HPDE6-E6E7 (cell line): ENCODE measurements around the gene SLC12A7.
"Not testable (repeated sequence)": the region's sequence is repeated elsewhere in the genome, so short reads cannot be mapped to it uniquely, and the experiment has no call there.

ENCODE experiments used
- DNase-seq: peaks from one replicate; pipeline ENCODE4 v3.0.0; 2011; ENCODE audit warnings: missing footprints; ENCODE audit errors: extremely low spot score

SLC12A7 gene

DNA sequence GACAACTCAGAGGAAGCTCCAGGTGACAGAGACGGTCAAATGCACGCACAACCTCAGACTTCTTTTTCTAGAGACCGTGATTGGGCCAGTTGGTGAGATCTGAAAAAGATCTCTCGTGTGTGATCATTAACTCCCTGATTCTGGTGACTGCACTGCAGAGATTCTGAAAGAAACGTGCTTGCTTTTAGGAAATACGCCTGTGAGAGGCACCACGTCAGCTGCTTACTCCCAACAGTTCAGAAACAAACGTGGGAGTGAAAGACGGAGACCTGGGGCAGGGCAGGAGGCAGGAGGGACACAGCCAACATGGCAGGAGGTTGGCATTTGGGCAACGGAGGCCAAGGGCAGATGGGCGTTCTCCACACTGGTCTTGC lies 15.9 kb downstream of the SLC12A7 start:
- DNase-seq = no peak

DNA sequence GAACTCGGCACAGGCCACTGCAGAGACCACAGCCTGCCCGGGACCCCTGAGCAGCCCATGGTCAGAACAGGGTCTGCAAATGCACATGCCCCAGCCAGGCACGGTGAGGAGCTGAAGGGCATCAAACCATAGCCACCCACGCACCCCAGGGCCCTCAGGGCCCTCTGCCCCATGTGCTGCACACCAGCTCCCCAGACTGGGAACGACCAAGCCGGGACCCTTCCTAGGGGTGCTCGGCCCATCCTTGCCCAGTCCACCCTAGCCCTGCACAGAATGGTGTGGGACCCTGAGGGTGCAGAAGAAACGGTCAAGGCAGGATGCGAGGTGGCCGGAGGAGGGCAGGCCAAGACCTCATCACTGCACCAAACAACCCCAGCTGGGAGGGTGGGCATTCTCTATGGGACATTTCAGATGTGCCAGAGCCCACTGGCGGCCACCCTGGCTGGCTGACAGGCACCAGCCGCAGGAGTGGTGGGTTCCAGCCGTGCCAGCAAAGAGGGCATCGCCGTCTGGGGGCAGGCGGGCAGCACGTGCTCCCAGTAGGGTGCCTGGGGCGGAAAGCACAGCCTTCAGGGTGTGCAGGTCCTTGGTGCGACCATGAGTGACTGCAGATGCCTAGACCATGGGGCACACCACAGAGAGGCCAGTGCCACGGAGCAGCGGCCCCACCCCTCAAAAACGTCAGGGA lies 16.4 kb downstream of the SLC12A7 start:
- no peak for DNase-seq

DNA sequence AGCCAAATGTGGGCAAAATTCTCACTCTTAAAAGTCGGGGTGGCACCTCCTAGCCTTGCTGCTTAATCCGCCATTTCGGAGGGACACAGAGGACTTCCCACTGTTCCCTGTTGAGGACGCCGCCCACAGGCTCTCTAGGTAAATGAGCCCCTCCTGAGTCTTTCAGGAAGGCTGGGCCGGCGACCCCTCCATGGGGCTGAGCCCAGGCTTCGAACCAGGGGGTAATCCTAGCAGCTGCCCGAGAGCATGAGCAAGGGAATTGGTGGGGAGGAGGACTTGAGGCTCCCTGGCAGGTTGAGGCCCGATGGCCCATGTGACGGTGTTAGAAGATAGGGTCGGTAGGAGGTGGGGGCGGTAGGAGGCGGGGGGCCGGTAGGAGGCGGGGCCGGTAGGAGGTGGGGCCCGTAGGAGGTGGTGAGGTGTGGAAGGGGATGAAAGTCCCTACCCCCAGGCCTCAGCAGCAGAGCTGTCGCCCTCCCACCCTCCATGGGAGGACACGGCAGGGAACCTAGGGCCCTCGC lies 17.1 kb downstream of the SLC12A7 start:
- DNase-seq = no peak

DNA sequence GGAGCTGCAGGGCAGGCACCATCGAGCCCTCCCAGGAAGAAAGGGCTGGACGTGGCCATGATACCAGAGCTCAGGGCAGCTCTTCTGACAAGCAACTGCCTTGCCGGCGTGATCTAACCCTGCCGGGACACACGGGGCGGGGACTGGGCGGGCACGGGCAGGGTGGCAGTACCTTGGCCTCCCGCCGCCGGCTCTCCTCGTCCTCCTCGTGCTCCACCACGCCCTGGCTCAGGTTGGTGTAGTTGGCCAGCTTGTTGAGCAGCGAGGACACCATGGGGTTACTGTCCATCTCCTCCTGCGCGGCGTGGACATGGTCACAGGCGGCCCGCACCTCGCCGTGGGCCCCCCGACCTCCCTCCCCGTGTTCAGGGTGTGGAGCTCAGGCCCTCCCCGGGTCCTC lies 18.5 kb downstream of the SLC12A7 start:
- no peak for DNase-seq

DNA sequence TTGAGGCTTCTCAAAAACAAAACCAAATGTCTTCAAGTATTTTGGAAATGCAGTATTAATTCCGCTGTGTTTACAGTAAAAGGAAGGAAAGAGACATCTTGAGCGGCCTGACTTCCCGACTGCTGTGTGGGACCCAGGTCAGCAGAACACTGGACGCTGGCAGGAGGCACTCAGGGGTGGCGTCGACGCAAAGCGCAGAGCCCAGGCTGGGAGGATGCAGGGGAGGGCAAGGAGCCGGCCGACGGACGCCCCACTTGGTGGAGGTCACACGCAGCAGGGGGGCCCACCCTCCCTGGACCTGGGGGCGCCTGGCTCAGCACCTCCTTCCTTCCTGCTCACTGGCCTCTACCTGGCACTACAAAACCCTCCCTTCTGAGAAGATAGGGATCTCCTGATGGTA lies 19.7 kb downstream of the SLC12A7 start:
- DNase-seq = no peak

DNA sequence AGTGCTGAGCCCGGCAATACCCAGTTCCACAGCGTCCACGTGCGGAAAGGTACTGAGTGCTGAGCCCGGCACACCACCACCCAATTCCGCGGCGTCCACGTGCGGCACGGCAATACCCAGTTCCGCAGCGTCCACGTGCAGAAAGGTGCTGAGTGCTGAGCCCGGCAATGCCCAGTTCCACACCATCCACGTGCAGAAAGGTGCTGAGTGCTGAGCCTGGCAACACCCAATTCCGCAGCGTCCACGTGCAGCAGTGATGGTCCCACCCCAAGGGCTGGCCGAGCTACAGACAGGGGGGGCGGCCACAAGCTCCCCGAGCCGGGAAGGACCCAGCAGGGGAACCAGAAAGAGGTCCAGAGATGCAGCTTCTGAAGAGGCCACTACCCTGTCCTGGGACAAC lies 20.2 kb downstream of the SLC12A7 start:
- DNase-seq = no peak

DNA sequence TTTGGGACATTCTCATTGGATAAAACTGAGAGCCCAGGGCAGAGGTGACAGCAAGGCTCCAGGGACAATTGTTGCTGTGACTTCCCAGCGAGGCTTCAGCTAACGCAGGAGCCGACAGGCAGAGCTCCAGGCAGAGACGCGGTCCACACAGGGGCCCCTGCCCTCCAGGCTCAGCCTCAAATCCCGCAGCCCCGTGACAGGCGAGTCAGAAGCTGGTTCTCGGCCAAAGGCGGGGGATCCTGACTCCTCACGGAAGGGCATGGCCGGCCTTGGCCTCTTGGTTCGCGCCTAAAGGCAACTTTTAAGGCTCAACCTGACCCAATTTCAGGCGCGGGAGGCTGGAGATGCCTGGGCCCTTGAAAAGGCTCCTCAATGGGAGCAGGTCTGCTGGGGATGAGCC lies 21.3 kb downstream of the SLC12A7 start:
- DNase-seq = no peak

DNA sequence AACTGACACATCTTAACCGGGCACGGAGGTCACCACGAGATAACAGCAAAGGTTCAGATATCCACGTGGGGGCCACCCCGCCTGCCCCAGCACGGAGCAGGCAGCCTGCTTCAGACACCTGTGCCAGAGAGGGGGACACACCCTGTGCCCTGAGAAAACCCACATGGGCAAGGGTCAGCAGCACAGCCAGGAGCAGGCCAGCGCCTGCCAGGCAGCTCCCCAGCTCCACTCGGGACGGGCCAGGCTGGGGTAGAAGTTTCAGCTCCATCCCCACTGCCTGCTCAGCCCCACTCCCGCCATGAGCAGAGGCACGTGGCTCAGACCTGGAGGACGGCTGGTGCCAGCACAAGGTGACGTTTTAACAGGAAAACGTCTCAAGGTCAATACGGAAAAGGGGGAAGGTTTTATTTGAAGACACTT lies 22.2 kb downstream of the SLC12A7 start:
- no peak for DNase-seq

DNA sequence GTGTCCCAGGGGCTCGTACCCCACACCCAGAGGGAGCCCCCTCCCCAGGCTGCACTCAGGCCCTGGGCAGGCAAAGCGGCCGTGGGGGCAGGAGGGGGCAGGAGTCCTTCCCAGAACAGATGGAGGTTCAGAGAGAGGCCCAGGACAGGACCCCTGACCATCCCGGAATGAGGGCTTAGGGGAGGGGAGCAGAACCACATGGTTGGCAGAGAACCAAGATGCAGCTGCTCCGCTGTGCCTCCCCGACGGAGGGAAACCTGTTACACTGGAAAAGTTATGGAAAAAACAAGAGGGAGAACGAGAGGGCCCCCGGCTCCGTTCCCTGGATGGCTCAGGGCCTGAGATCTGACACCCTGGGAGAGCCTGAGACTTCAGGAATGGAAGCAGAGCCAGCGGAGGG lies 22.7 kb downstream of the SLC12A7 start:
- no peak for DNase-seq

DNA sequence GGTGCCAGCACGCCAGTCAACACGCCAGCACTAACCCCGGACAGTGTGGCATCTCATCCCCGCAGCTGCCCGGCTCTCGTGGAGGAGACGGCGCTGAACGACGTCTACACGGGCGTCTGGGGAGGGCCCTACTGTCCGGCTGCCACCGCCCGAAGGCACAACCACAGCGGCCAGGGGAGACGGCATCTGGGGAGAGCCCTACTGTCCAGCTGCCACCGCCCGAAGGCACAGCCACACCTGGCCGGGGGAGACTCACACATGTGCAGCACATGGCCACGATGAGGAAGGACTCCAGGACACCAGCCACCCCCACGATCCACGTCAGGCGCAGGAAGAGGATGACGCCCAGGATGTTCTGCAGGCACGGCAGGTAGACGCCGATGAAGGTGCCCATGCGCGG lies 23.1 kb downstream of the SLC12A7 start:
- no peak for DNase-seq

DNA sequence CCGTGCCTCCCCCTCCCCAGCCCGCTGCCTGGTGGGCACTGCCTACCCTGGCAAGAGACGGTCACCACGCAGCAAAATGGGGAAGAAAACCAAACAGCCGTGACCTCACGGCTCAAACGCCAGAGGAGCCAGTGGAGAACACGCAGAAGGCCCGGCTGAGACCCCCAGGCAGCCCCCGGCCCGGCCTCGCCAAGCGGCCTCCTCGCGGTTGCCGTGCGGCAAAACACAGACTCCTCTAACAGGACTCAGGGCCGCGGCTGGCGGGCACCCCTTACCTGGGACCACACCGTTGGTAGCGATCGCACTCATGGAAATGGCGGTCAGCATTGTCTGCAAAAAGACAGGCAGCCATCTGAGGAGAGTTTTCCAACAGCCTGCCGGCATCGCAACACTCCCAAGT lies 23.8 kb downstream of the SLC12A7 start:
- no peak for DNase-seq

DNA sequence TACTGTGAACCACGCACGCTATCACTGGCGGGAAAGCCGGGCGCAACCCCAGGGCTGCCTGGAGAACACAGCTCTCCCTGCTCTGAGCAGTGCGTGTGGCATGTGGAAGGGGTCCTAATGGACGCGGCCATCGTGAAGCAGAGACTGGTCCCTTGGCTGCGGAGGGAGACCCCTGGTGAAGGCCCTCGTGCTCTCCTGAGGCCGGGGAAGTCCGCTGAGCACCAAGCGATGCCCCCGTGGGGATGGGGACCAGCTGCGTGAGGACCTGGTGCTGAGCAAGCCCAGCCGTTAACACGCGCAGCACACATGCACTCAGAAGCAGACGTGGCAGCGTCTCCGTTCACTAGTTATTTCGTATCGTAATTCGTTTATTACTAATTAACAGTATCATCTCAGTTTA lies 24.4 kb downstream of the SLC12A7 start:
- DNase-seq = no peak

DNA sequence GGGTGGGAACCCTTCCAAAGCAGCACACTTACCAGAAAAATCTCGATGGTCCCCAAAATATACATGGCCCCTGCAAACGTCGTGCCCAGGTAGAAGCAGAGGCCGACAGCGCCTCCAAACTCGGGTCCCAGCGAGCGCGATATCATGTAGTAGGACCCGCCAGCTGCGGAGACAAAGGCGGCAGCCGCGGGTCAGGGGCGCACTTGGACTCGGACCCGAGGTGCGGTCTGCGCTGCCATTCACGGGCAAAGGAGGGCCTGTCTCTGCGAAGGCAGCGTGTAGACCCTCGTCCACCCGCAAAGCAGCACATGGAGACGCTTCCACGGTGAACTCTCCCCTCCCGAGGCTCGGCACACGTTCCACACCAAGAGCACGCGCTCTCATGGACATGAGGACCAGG lies 25.0 kb downstream of the SLC12A7 start:
- no peak for DNase-seq

DNA sequence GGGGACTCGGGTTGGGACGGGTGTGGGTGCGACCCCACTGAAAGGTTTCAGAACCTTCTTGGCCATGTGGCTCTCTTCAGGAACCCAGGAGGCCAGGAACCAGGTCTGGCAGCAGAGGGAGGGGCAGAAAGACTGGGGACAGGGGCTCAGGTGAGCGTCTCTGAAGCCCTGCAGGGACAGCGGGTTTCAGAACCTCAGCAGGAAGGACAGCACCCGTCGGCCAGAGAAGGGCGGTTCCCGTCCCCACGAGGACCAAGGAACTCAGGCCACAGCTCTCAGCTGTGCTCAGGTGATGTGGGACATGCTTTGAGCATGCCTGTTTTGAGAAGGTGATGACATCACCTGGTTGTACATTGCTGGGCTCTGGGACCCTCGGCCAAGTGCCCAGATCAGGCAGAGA lies 25.7 kb downstream of the SLC12A7 start:
- DNase-seq = no peak

DNA sequence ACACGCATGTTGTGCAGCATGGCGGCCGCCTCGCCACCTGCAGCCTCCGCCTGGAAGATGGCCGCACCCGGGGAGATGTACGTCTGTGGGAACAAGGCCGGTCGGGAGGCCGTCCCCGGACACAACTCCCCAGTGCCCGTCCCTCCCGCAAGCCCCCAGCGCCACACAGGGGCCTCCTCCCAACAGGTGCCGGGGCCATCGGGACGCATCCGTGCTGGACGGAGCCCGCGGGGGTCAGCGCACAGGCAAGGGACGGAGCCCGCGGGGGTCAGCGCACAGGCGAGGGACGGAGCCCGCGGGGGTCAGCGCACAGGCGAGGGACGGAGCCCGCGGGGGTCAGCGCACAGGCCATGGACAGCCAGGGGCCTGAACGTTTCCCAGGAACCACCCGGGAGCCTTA lies 26.5 kb downstream of the SLC12A7 start:
- no peak for DNase-seq

DNA sequence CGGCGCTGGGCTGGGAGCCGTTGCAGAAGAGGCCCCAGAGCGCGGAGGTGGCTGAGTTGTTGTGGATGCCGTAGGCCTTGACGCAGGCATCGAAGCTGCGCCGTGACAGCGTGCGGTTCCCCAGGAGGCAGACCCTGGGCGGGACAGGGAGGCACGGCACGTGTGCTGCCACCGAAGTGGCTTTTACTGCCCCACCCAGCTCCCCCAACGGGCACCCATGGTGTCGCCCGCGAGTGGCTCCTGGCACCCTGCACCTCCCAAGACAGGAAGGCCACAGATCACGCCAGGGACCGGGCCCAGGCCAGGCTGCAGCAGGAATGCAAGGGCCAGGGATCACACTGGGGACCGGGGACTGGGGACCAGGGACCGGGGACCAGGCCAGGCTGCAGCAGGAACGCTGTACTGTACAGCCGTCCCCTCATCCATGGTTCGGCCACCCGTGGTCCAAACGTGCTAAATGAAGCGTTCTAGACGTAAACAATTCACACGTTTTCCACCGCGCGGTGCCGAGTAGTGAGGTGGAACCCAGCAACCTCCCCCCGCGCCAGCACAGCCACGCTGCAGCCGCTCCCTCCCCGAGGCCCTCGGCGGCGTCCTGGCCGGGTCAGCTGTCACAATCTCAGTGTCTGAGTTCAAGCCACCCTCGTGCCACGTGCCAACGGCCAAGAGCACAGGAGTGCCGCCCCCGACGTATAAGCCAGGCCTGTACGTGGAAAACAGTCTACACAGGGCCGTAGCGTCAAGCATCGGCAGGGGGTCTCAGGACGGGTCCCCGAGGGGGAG lies 27.8 kb downstream of the SLC12A7 start:
- DNase-seq = no peak

DNA sequence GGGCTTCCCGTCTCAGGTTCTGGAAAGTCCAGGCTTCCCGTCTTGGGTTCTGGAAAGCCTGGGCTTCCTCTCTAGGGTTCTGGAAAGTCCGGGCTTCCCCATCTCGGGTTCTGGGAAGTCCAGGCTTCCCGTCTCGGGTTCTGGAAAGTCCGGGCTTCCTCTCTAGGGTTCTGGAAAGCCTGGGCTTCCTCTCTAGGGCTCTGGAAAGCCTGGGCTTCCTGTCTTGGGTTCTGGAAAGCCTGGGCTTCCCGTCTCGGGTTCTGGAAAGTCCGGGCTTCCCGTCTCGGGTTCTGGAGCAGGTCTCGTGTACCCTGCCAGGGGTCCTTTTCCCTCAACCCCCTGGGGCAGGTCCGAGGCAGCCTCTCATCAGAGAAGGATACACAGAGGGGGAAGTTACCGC lies 28.8 kb downstream of the SLC12A7 start:
- DNase-seq = not testable (repeated sequence)

DNA sequence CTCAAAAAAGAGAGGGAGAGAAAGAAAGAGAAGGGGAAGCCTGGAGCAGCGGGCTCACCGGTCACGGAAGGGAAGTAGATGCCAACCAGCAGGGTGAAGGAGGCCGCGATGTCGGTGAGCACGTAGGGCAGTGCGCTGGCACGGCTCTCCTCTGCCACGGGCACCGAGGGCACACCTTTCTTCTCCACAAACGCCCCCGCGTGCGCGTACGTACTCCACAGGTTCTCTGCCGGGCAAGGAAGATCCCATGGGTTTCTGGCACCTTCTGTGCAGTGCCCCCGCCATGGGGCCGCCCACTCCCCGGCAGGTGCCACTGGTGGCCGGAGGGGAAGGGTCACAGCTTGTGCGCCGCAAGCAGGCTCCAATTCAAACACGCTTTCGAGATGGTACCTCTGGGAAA lies 30.3 kb downstream of the SLC12A7 start:
- no peak for DNase-seq

DNA sequence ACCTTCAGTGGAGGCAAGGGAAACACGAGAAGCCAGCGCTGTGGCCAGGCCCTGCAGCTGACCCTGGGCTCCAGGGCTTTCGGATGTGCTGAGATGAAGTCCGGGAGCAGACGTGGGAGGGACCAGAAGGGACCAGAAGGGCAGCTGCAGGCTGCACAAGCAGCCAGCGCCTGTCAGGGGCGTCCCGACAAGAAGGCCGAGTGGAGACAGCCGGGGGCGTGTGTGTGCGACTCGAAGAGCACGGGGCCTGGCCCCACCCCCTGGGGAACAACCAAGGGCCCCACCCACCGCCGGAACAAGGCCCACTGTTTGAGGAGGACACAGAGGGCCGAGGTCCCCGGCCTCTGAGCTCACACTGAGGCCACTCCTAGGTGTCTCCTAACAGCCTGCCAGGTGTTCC lies 31.4 kb downstream of the SLC12A7 start:
- no peak for DNase-seq

DNA sequence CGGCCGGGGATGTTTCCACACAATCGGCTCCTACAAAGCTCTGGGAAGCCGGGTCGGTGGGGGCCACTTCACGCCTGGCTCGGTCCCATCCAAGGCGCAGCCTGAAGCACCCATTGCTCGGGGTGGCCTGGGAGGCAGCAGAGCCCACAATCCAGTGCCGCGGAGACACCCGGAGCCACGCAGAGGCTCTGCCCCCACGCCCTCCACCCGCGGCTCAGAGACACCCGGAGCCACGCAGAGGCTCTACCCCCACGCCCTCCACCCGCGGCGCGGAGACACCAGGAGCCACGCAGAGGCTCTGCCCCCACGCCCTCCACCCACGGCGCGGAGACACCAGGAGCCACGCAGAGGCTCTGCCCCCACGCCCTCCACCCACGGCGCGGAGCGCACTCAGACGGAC lies 31.9 kb downstream of the SLC12A7 start:
- no peak for DNase-seq

DNA sequence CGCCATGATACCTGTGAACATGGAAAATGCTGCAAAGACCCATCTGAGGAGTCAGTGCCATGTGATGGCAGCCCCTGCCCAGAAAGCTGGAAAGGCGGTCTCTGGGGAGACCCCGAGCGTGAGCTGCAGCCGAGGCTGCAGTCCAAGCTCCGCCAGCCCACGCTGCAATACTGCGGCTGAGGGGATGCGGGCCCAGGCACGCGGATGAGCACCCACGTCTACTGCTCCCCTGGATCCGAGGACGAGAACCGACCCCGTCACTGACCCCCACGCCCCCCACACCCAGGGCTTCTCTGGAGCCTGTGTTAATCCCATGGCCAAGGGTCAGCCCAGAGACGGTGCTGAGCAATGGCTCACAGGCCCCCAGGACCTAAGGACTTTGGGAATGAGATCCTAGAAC lies 32.4 kb downstream of the SLC12A7 start:
- DNase-seq = no peak

DNA sequence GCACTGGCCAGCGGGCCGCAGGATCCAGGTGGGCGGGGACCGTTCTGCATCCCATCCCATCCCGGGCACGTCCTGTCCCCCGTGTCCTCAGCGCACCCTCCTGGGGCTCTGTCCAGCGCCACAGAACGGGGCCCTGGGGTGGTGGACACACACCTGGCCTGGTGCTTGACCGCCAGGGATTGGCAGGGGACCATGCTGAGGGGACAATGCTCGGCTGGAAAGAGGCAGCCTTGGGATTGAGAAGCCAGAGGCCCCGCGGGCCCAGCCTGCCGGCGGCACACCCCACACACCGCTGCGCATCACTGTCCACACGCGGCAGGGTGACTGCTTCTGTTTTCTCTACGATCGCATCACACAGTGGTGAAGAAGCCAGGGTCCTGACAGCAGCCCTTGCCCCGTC lies 33.0 kb downstream of the SLC12A7 start:
- DNase-seq = no peak

DNA sequence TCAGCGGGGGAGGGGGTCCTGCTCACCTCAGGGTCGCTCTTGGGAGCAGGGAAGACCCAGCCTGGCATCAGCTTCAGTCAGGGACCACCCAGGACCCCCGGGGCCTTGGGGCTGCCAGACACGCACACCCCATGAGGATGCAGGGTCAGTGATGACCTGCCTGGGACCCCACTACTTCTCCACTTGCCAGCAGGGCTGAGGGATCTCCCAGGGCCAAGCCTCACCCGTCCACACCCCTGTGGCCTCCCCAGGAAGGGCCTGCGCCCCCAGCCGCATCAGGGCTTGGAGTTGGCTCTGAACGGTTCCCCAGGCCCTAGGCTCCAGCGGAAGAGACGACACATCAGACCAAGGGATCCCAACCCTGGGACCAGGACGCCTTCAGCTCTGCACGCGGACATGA lies 33.7 kb downstream of the SLC12A7 start:
- no peak for DNase-seq
